ENCODE measurements around the gene G6PC3.
"Not testable (repeated sequence)": the region's sequence is repeated elsewhere in the genome, so short reads cannot be mapped to it uniquely, and the experiment has no call there.

The G6PC3 gene

DNA sequence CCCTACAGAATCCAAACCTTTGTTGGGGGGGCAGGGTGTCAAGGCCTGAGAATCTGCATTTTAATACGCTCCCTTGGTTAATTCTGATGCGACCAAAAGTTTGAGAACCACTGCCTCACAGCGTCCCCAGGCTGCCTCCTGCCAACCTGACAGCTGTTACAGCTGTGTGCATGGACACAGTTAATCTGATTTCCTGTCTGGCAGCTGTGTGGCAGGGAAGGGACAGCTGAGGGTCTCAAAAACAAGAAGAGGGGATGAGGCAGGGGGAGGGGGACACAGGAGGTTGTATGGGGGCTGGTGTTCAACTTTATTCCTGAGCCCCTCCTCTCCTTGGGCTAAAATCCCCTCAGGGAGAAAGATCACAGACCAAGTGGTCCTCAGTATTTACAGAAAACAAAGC is 35.4 kb downstream of the G6PC3 start:
- in situ Hi-C loops (cut with MboI; ENCODE audit: low sequenced_read_pairs) = no loop called here

DNA sequence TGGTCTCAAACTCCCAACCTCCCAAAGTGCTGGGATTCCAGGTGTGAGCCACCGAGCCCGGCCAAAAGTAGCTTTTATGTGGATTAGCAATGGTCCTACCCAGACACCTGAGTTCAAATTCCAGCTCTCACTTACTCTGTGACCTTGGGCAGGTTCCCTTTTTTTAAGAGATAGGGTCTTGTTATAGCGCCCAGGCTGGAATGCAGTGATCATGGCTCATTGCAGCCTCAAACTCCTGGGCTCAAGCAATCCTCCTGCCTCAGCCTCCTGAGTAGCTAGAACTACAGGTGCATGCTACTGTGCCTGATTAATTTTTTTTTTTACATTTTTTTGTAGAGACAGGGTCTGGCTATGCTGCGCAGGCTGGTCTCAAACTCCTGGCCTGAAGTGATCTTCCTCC is 36.3 kb downstream of the G6PC3 start:
- in situ Hi-C loops (cut with MboI; ENCODE audit: low sequenced_read_pairs) = no loop called here

DNA sequence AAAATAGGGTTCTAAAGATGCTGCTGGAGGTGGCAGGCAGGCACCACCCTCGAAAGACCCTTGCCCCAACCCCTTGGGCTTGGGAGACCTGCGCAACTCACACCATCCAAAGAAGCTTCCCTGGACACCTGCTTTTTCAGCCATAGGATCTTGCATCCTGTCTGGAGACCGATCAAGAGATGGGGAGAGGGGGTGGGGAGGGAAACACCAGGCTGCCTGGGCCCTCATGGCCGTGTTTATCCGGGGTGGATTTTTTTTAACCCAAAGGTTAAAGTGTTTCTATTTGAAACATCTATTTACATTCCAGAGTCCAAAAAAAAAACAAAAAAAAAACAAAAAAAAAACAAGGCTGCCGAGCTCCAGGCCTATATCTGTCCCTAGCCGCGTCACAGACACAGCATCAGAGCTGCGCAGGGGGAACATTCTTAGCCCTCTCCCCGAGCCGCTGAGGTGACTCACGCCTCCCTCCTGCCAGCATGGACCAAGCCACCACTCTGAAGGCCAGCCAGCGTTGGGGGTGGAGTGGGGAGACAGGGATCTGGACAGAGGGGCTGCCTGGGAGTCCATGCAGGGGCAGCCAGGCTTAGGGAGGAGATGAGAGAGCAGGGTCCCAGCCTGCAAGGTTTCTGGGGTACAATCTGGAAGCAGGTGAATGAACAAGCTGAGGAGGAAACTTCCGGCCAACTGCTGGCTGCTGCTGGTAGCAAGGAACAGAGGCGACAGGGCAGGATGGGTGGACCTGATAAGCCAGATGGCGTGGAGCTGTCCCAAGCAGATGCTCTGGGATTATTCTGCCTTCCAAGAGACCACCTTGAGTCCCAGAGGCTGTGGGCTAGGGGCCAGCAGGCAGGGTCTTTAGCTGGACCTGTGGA is 38.1 kb downstream of the G6PC3 start:
- in situ Hi-C loops (cut with MboI; ENCODE audit: low sequenced_read_pairs) = no loop called here

DNA sequence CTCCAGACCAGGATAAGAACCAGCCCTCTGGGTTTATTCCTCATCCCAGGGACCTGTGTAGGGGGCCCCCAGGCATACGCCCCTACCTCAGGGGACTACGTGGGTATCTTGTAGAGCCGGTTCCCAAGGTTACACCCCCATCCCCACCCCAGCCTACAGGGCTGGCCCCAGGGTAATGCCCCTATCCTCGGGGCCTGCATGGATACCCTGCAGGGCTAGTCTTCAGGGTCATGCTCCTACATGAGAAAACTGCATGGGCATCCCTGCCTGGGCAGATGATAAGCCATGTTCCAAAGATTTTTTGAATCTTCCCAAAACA is 38.7 kb downstream of the G6PC3 start:
- in situ Hi-C loops (cut with MboI; ENCODE audit: low sequenced_read_pairs) = no loop called here

DNA sequence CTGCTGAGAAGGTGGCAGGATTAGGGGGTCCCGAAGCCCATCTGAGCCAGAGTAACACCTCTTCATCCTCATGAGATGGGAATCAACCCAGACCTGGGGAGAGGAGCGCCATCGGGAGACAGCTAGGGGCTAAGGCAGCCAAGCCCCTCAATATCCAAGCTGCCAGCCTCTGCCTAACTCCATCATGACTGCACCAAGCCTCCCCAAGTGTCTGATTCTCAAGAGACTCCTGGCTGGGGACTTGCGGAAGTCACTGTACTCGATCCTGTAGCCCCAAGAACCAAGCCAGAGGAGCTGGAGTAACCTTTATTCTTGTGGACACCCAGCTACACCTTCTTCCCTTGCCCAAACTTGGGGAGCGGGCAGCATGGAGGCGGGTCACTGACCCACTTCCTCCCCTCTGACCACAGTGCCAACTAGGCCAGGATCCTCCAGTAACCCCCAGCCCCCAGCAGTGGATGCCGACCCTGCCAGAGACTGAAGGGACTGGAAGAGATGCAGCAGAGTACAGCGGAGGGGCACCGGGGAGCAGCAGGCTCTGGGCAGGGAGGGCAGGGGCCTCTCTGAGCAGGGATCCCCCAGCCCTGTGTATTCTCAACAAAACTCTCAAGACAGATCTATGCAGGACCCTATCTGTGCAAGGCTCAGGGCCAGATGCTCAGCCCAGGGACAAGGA is 39.6 kb downstream of the G6PC3 start:
- in situ Hi-C loops (cut with MboI; ENCODE audit: low sequenced_read_pairs) = no loop called here

DNA sequence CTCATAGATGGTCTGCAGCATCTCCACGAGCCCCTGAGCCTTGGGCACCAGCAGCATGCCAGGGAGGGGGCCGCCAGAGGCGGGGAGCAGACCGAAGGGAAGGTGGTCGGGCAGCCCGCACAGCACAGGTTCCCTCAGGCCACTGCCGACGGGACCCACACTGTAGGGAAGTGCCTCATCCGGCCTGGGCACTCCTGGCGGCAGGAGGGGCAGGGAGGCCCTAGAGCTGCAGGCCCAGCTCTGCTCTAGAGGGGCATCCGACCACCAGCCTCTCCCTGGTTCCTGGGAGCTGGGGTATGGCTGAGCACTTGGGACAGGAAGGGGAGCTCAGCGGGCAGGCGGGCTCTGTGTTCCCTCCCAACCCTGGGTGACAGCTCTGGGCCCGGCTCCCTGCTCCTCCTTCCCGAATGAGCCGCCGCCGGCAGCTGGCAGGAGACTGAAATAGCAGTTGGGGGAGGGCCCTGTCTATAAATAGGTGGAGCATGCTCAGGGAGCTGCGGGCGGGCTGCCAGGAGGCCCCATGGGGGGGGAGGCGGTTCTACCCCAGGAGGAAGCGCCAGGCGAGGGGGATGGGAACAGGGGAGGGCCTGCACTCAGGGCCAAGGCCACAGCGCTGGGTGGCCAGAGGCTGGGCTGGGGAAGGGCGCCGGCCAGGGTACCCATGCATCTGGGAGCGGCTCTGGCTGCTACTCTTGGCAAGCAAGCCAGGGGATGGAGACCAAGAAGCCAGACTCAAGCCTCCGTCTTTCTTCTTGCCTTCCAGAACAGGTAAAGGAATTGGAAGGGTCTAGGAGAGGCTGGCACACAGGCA is 40.5 kb downstream of the G6PC3 start:
- in situ Hi-C loops (cut with MboI; ENCODE audit: low sequenced_read_pairs) = no loop called here

DNA sequence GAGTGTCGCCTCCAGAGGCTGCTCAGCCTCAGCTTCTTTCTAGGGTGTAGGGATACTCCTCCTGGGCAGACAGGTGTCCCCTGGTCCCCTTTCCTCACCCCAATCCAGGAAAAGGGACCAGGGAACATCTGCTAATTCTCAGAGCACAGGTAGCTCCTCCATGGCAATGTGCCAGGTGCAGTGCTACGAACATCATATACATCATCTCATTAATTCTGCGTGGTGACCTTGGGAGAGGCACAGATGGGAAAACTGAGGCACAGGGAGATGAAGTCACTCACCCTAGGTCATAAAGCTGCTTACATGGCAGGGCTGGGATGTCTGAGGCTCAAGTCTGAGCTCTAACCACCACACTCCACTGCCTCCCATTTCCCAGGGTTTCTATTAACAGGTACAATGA is 41.2 kb downstream of the G6PC3 start:
- in situ Hi-C loops (cut with MboI; ENCODE audit: low sequenced_read_pairs) = no loop called here

DNA sequence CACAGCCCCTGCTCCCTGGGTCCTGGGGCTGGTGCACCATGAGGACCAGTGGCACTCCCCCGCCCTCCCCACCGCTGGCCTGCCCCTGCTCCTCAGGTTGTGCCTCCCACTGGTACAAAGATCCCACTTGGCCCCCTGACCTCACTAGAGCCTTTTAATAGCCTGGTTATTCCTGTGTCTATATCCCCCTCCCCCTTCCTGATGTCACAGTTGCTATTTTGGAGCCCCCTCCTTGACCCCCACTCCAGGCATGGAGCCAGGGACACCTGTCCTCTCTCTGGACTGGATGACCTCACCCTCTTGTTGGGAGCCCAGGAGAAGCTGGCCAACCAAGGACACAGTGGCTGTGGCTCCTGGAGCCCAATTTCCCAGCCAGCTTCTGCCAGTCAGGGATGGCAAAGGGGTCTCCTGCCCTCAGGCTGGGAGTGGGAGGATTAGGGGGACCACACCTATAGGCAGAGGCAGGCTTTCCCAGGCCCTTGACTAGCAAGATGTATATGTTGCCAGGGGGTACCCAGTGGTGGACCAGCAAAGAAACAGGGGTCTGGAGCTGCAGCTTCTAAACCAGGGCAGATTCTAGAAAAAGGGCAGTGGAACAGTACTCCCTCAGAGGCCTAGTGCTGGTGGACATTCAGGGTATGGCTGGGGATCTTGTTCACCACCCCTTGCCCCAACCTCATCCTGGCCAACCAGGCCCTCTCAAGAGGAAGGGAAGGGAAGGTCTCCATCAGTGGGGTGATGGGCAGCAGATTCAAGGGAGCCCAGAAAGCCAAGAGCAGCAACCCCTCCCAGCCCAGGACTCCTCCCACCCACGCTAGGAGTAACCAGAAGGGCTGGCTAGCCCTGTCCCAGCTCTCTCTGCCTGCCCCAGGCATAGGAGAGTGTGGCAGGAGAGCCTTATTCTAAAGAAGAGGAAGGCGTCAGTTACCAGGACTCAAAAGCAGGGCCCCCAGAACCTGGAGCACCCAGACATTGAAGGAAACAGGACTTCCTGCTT is 42.0 kb downstream of the G6PC3 start:
- in situ Hi-C loops (cut with MboI; ENCODE audit: low sequenced_read_pairs) = no loop called here

DNA sequence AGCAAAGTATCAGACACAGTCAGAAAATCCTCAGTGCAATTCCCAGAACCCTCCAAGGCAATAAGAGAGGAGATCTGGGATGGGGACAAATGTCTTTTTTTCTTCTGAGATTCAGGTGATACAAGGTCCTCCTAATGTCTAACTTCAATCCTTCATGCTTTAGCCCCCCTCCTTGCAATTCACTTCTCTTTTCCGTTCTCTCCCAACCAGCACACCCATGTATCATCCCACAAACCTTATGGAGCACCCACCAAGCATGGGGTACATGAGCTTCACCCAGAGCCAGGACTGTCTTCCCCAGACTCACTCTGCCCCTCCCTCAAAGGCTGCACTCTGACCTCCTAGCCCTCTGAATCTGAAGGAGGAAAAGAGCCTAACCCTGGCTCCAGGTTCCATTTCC is 42.8 kb downstream of the G6PC3 start:
- in situ Hi-C loops (cut with MboI; ENCODE audit: low sequenced_read_pairs) = no loop called here

DNA sequence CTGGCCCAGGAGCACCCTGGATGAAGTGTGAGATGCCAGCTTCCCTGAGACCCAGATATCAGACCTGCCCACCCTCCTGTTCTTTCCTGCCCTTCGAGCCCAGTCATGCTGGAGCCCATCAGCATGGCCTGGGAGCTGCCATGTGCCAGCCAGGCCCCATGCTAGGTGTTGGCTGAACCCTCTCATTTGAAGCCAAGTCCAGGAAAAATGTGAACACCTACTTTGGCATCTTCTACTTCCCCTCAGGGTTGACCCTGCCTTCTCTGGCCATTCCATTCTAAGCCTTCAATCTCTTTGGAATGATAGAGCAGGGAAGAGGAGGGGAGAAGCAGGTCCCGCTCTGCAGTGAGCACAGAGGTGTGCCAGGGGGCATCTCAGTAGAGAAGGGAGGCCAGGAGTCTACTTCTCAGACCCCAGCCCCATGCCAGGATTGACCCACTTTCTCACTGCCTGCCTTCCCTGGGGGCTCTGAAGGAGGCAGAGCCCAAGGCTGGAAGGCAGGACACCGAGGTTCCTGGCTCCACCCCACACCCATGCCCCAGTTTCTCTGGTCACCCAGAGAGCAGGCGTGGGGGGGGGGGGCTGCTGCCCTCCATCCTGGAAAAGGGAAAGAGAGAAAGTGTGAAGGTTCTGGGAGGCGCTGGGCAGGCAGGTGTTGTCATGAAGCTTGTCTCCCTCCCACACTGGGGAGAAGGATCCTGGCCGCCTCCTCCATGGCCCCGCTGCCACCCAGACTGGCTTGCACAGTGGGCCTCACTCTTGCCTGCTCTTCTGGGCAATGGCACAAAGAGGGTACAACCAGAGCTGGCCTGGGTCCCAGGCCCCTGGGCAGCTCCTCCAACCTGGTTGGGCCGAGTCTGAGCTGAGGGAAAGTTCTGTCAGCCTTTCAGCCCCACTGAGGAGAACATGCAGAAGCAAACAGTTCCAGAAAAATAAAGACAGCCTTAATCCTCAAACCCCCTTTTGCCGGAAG is 43.6 kb downstream of the G6PC3 start:
- in situ Hi-C loops (cut with MboI; ENCODE audit: low sequenced_read_pairs) = no loop called here

DNA sequence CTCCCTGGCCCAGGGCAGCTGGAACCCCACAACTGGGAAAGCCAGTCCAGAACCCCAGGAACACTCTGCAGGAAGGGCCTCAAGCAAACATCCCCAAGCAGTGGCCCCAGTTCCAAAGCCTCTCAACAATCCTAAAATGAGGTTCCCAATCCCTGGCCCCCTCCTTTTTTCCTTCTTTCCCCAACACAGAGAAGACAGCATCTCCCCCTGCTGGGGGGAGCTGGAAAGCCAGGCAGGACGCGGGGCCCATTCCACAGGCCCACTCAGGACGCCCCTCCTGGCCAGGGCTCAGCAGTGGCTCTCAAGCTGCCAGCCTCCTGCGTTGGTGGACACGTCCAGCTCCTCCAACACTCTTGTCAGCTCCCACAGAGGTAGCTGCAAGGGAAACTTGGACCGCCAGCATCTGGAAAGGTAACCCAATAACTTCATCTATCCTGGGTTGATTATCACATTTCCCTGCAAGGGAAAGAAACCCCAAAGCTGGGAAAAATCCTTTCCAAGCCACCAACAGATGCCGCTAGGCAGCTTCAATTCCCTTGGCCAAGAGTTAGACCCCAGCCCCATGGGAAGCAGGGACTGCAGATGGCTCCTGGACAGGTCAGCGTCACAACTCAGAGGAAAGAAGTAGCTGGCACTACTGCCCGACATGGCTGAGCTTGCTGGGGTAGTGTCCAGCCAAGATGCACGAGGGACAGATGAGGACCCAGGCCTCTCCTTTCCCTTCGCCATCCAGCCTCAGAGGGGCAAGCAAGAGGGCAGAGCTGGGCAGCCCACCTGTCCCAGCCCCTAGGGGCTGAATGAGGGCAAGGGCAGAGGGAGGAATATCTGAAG is 45.3 kb downstream of the G6PC3 start:
- in situ Hi-C loops (cut with MboI; ENCODE audit: low sequenced_read_pairs) = no loop called here

DNA sequence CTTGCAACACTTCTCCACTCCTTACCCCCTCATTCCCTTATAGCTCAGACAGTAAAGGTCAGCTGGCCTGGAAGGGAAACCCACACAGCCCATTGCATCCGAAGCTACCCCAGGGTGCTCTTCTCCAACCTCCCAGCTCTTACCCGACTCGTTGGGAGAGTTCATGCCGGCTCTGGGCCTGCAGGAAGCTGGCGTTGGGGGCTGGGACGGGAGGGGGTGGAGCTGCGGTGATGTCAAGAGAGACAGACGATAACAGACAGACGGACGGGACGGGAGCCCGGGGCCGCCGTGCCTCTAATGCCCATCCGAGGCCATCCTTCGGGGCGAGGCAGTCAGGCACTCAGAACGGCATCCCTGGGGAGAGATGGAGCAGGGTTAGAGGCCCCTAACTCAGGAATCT is 46.8 kb downstream of the G6PC3 start:
- in situ Hi-C loops (cut with MboI; ENCODE audit: low sequenced_read_pairs) = no loop called here

DNA sequence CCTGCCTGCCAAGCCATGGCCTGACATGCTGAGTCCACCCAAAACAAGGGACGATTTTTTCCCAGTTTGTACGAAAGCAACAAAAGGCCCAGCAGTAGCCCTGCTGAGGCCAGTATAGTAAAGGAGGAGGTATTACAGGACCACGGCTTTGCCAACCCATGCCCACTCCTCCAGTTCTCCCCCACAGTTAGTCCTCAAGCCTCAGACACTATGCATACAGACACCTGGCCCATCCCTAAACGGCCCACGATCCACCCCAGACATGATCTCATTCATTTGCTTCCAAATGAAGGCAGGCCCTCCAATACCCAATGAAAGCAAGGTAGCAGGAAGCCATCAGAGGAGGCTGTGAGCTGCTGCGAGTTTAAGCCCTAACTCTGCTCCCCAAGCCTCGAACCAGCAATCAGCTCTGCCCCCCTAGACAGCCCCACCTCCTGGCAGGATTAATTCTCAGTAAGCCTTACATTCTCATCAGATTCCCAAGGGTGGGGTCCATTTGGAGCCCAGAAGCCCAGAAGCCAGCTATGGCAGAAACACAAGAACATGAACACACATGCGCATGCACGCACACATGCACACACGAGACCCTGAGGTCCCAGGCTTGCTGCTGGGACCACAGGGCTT is 48.0 kb downstream of the G6PC3 start:
- in situ Hi-C loops (cut with MboI; ENCODE audit: low sequenced_read_pairs) = no loop called here

DNA sequence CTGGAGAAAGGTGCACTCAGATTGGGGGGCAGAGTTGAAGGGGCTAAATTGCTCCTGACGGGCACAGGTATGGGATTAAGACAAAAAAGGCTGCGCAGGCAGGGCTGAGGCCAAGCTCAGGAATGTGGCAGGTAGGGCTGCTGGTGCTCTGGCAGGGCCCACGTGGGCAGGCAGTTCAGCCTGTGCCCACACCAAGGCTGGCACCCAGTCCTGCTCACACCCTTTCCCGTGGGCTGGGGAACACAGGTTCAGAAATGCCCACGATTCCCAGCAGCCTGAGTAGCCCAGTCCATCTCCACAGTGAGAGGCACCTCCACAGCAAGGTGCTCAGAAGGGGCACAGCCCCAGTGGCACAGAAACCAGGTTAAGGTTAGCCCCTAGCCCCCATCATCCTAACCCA is 48.5 kb downstream of the G6PC3 start:
- in situ Hi-C loops (cut with MboI; ENCODE audit: low sequenced_read_pairs) = no loop called here

DNA sequence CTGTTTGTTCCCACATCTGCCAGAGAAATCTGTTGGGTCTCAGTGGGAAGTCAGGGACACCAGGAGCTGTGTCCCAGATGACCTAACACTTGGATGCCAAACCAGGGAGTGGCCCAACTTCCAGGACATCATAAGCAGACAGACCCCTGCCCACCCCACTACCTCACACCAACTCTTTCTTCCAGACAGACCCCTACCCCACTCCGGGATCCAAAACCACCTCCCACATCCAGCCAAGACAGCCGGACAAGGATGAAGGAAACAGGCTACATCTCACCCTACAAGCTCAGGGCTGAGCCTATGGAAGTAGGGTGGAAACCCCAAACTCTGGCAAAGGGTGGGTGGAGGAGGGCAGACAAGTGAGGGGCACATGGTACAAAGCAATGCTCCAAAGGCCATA is 49.3 kb downstream of the G6PC3 start:
- in situ Hi-C loops (cut with MboI; ENCODE audit: low sequenced_read_pairs) = no loop called here

DNA sequence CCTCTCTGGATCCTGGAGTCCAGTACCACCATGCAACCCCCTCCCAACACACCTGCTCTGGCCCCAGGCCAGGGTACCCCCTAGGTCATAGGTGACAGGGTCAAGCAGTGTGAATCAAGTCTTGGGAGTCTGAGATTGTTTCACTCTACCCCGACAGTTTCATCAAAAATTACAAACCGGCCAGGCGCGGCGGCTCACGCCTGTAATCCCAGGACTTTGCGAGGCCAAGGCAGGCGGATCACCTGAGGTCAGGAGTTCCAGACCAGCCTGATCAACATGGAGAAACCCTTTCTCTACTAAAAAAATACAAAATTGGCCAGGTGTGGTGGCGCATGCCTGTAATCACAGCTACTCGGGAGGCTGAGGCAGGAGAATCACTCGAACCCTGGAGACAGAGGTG is 49.7 kb downstream of the G6PC3 start:
- in situ Hi-C loops (cut with MboI; ENCODE audit: low sequenced_read_pairs) = not testable (repeated sequence)

DNA sequence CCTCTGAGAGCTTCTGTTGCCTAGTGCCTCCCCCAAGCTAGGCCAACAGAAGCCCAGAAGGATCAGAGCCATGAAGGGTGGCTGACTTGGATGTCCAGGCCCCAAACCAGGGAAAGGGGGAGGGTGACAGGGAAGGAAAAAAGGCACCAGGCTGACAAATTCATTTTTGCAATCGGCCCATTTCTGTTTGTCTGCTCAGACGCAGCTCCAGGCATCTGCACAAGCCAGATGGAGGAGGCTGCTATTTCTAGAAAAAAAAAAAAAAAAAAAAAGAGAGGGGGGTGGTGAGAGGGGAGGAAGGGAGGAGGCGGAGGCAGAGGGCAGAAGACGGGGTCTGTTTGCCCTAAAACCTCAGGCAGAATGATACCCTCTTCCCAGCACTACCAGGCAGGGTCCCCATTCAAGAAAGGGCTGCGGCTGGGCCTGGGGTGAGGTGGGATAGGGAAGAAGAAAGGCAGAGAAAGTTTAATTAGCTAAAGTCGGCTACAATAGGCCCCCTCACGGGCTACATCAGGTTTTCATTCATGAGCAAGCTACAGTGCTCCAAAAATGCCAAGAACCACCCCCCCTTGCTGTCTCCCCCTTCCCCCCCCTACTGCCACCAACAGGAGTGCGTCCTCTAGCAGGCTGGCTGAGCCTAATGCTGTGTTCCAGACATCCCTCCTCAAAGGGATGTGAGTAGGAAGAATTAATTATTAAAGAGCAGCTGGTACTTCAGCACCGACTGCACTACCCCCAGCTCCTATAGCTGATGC is 50.5 kb downstream of the G6PC3 start:
- in situ Hi-C loops (cut with MboI; ENCODE audit: low sequenced_read_pairs) = no loop called here
